ENCODE measurements around the gene CHTF18. TPM values are rescaled to one million over a fixed set of nuclear protein-coding genes. Genes with fewer than 3 reads are reported as not detected.

The CHTF18 gene
- total RNA-seq, 1 experiment from 2014 or later: 120 TPM

- Histone ChIP-seq H3K18ac (ENCODE audit: insufficient read length, low read depth, low read length) (no peak overlapping the region), H3K27me3 (ENCODE audit: insufficient read depth, low read length) (peaks cover 5% of the 10 kb centered on the region; the same call in 1 of the 2 replicates)
Observed at GRCh38 chr16:804193-805048, 16.0 kb downstream of the CHTF18 start.

More at GRCh38 chr16:804193-805048, 16.0 kb downstream of the CHTF18 start:
- no peak for DNase-seq
- Histone ChIP-seq H4K20me1 (ENCODE audit: control insufficient read depth, insufficient read depth, insufficient read length) (no peaks in the 10 kb centered on the region), H3K56ac (ENCODE audit: insufficient read length, low read depth, low read length) (no peak overlapping the region), H3K4ac (ENCODE audit: low read depth, low read length) (no peak overlapping the region), H4K91ac (ENCODE audit: insufficient read length, low read depth, low read length) (no peak overlapping the region), H3K79me2 (ENCODE audit: insufficient read depth, low read length) (no peaks in the 10 kb centered on the region), H3K79me1 (ENCODE audit: insufficient read depth, low read depth, low read length, poor library complexity, severe bottlenecking) (no peaks in the 10 kb centered on the region), H3K23ac (ENCODE audit: insufficient read length, low read depth, low read length) (no peak overlapping the region), H2BK15ac (ENCODE audit: low read depth, low read length) (no peak overlapping the region), H3K23me2 (ENCODE audit: insufficient read length, low read depth, low read length, poor library complexity, severe bottlenecking) (peaks cover 7% of the 10 kb centered on the region), H2BK12ac (ENCODE audit: insufficient read length, low read depth, low read length) (no peak overlapping the region), H3K27ac (ENCODE audit: insufficient read length, low read depth, low read length) (no peak overlapping the region), H3K9me3 (ENCODE audit: control insufficient read depth, low read depth, low read length) (no peaks in the 10 kb centered on the region), H2AFZ (ENCODE audit: low read length) (no peak overlapping the region), H3K14ac (ENCODE audit: insufficient read depth, low read length) (no peak overlapping the region; the same call in 1 of the 2 replicates), H3K9ac (ENCODE audit: extremely low read depth, insufficient read length, low read length) (no peak overlapping the region), H3K4me2 (ENCODE audit: insufficient read depth, insufficient read length, low read length) (no peak overlapping the region), H2AK5ac (ENCODE audit: insufficient read length, low read length) (no peak overlapping the region), H2BK20ac (ENCODE audit: low read depth, low read length, poor library complexity, severe bottlenecking) (no peak overlapping the region), H3T11ph (ENCODE audit: low read length) (no peak overlapping the region), H4K5ac (ENCODE audit: insufficient read length, low read depth, low read length) (no peak overlapping the region), H2BK5ac (ENCODE audit: insufficient read length, low read length) (no peak overlapping the region), H3K4me1 (ENCODE audit: insufficient read depth, low read length) (no peaks in the 10 kb centered on the region; the same call in 1 of the 2 replicates), H2BK120ac (ENCODE audit: low read depth, low read length, poor library complexity, severe bottlenecking) (no peak overlapping the region), H4K8ac (replicated peaks; ENCODE audit: insufficient read length, low read depth, low read length) (no peak overlapping the region)
- Mint-ChIP-seq H3K4me1 (peaks cover 2 to 7% of the 10 kb centered on the region in 2 experiments; a peak in 1 of 4 replicates), H3K27ac (no peak overlapping the region), H3K27me3 (ENCODE audit: low read depth) (peaks cover 74% of the 10 kb centered on the region), H3K9me3 (peaks cover 0 to 8% of the 10 kb centered on the region in 2 experiments; a peak in 2 of 5 replicates), H3K4me3 (no peak overlapping the region; a peak in 1 of 5 replicates), H3K36me3 (ENCODE audit: insufficient read depth in 1 of 3, low read depth in 3 of 3) (no peaks in the 10 kb centered on the region)
- WGBS (ENCODE audit: extremely low coverage, insufficient read length, low lambda C conversion rate): no CpG with 5 or more reads among the region's 33 CpGs
- TF ChIP-seq, protein P1, sequence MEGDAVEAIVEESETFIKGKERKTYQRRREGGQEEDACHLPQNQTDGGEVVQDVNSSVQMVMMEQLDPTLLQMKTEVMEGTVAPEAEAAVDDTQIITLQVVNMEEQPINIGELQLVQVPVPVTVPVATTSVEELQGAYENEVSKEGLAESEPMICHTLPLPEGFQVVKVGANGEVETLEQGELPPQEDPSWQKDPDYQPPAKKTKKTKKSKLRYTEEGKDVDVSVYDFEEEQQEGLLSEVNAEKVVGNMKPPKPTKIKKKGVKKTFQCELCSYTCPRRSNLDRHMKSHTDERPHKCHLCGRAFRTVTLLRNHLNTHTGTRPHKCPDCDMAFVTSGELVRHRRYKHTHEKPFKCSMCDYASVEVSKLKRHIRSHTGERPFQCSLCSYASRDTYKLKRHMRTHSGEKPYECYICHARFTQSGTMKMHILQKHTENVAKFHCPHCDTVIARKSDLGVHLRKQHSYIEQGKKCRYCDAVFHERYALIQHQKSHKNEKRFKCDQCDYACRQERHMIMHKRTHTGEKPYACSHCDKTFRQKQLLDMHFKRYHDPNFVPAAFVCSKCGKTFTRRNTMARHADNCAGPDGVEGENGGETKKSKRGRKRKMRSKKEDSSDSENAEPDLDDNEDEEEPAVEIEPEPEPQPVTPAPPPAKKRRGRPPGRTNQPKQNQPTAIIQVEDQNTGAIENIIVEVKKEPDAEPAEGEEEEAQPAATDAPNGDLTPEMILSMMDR (conservative IDR thresholded peaks at IDR 0.05): no peak
